Mucosa of rectum (tissue), 2 donors: ENCODE results near the gene CCR5AS.

Source experiments
- H3K27ac ChIP-seq, 2 donors: one replicate each; pipeline ENCODE4 v1.7.0; 2013; ENCODE audit warnings: inconsistent platforms in 2 of 2, low read depth in 2 of 2, low read length in 2 of 2
- H3K27me3 ChIP-seq, 2 donors: one replicate each; pipeline ENCODE4 v1.7.0; 2013; ENCODE audit warnings: low read length in 2 of 2; ENCODE audit not compliant: control insufficient read depth in 2 of 2, insufficient read depth in 2 of 2
- H3K36me3 ChIP-seq, 2 donors: one replicate each; pipeline ENCODE4 v1.7.0; 2013; ENCODE audit warnings: low read length in 2 of 2; ENCODE audit not compliant: control insufficient read depth in 2 of 2, insufficient read depth in 2 of 2
- H3K4me1 ChIP-seq, 2 donors: one replicate each; pipeline ENCODE4 v1.7.0; 2013; ENCODE audit warnings: low read length in 2 of 2, mild to moderate bottlenecking in 1 of 2; ENCODE audit not compliant: control insufficient read depth in 2 of 2, insufficient read depth in 2 of 2
- H3K4me3 ChIP-seq, 2 donors: one replicate each; pipeline ENCODE4 v1.7.0; 2013; ENCODE audit warnings: low read length in 2 of 2
- H3K9ac ChIP-seq, 2 donors: one replicate each; pipeline ENCODE4 v1.7.0; 2013; ENCODE audit warnings: low read length in 2 of 2, low read depth in 1 of 2, mild to moderate bottlenecking in 1 of 2
- H3K9me3 ChIP-seq, 2 donors: one replicate each; pipeline ENCODE4 v1.7.0; 2013; ENCODE audit warnings: low read length in 2 of 2; ENCODE audit not compliant: control insufficient read depth in 2 of 2
- donor health status: healthy.
- donor health status: Normal muscosa, but diverticular disease.

Gene CCR5AS

DNA sequence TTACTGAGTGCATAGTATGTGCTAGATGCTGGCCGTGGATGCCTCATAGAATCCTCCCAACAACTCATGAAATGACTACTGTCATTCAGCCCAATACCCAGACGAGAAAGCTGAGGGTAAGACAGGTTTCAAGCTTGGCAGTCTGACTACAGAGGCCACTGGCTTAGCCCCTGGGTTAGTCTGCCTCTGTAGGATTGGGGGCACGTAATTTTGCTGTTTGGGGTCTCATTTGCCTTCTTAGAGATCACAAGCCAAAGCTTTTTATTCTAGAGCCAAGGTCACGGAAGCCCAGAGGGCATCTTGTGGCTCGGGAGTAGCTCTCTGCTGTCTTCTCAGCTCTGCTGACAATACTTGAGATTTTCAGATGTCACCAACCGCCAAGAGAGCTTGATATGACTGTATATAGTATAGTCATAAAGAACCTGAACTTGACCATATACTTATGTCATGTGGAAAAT, 37.2 kb downstream of the CCR5AS start:
- peaks cover 0 to 6% of the 10 kb centered on the region in 2 donors for H3K4me1 ChIP-seq
- no peaks in the 10 kb centered on the region for H3K27me3 ChIP-seq
- H3K9ac ChIP-seq, result peak overlapping the region in 1 of 2 donors; percentile 20
- no peak overlapping the region for H3K4me3 ChIP-seq
- H3K9me3 ChIP-seq, result no peaks in the 10 kb centered on the region
- no peaks in the 10 kb centered on the region for H3K36me3 ChIP-seq
- H3K27ac ChIP-seq, result peak overlapping the region; percentile 7 to 43

GRCh38 chr3:46369151-46369550, 37.7 kb downstream of the CCR5AS start:
- no peak overlapping the region for H3K9ac ChIP-seq

GRCh38 chr3:46368569-46368968, 38.3 kb downstream of the CCR5AS start:
- no peak overlapping the region for H3K4me3 ChIP-seq
- H3K27ac ChIP-seq, result peak overlapping the region in 1 of 2 donors; percentile 19
- H3K27me3 ChIP-seq, result no peaks in the 10 kb centered on the region
- peaks cover 0 to 6% of the 10 kb centered on the region in 2 donors for H3K4me1 ChIP-seq
- peak overlapping the region in 1 of 2 donors; percentile 26 for H3K9ac ChIP-seq
- no peaks in the 10 kb centered on the region for H3K9me3 ChIP-seq
- H3K36me3 ChIP-seq, result no peaks in the 10 kb centered on the region

More at GRCh38 chr3:46369151-46369550, 37.7 kb downstream of the CCR5AS start:
- Histone ChIP-seq H3K27me3 (no peaks in the 10 kb centered on the region), H3K36me3 (no peaks in the 10 kb centered on the region), H3K4me1 (peaks cover 0 to 6% of the 10 kb centered on the region in 2 donors), H3K9me3 (no peaks in the 10 kb centered on the region), H3K4me3 (no peak overlapping the region), H3K27ac (peak overlapping the region in 1 of 2 donors; percentile 43)

GRCh38 chr3:46367811-46368210, 39.1 kb downstream of the CCR5AS start:
- no peaks in the 10 kb centered on the region for H3K36me3 ChIP-seq
- no peak overlapping the region for H3K4me3 ChIP-seq
- H3K4me1 ChIP-seq, result peaks cover 0 to 6% of the 10 kb centered on the region in 2 donors
- peak overlapping the region in 1 of 2 donors; percentile 8 for H3K9ac ChIP-seq
- no peaks in the 10 kb centered on the region for H3K27me3 ChIP-seq
- H3K27ac ChIP-seq, result peak overlapping the region in 1 of 2 donors; percentile 19
- H3K9me3 ChIP-seq, result no peaks in the 10 kb centered on the region

DNA sequence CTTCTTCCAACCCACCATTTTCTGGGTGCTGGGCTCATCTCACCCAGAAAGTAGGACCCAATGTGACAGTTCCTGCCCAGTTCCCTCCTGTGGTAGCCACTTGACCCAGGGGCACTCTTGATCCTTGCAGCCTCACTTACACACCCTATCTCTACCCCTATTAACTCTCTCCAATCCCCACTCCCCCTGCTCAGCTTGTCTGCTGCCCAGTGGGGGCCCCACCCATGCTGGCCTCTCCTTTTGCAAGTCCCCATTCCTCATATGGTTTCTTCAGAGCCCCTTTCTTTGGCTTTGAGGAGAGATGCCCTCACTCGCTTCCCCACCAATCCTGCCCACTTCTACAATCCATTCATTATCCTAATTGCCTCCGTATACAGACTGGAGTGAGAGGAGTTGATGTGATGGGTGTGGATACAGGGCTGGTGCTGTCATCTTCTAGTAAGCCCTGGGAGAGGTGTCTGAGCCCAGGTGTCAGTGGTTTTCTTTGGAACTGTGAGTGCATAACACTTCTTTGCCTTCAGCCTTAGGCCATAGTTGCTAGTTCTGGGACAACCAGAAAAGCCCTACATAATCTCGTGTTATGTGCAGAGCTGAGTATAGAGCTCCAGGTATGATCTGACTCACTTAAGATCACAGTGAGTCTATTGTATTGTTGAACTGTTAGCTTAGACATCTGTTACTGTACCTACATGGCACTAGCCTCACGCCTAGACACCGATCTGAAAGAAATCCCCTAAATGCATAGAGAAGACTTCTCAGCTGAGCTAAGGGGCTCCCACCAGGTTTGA, 40.9 kb downstream of the CCR5AS start:
- H3K27ac ChIP-seq, result no peak overlapping the region
- no peaks in the 10 kb centered on the region for H3K27me3 ChIP-seq

DNA sequence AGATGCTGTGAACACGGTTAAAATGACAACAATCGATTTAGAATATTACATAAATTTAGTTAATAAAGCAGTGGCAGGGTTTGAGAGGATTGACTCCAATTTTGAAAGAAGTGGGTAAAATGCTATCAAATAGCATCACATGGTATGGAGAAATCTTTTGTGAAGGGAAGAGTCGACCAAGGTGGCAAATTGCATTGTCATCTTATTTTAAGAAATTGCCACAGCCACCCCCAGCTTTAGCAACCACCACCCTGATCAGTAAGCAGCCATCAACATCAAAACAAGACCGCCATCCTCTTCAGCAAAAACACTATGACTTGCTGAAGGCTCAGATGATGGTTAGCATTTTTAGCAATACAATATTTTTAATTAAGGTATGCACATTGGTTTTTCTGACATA, 41.8 kb downstream of the CCR5AS start:
- Histone ChIP-seq H3K4me1 (peaks cover 0 to 9% of the 10 kb centered on the region in 2 donors), H3K9ac (no peak overlapping the region), H3K4me3 (no peak overlapping the region), H3K27me3 (no peaks in the 10 kb centered on the region), H3K9me3 (no peaks in the 10 kb centered on the region), H3K36me3 (no peaks in the 10 kb centered on the region), H3K27ac (no peak overlapping the region)

More for the DNA sequence above, 40.9 kb downstream of the CCR5AS start:
- peaks cover 0 to 9% of the 10 kb centered on the region in 2 donors for H3K4me1 ChIP-seq
- no peak overlapping the region for H3K4me3 ChIP-seq
- H3K36me3 ChIP-seq, result no peaks in the 10 kb centered on the region
- no peaks in the 10 kb centered on the region for H3K9me3 ChIP-seq
- no peak overlapping the region for H3K9ac ChIP-seq

DNA sequence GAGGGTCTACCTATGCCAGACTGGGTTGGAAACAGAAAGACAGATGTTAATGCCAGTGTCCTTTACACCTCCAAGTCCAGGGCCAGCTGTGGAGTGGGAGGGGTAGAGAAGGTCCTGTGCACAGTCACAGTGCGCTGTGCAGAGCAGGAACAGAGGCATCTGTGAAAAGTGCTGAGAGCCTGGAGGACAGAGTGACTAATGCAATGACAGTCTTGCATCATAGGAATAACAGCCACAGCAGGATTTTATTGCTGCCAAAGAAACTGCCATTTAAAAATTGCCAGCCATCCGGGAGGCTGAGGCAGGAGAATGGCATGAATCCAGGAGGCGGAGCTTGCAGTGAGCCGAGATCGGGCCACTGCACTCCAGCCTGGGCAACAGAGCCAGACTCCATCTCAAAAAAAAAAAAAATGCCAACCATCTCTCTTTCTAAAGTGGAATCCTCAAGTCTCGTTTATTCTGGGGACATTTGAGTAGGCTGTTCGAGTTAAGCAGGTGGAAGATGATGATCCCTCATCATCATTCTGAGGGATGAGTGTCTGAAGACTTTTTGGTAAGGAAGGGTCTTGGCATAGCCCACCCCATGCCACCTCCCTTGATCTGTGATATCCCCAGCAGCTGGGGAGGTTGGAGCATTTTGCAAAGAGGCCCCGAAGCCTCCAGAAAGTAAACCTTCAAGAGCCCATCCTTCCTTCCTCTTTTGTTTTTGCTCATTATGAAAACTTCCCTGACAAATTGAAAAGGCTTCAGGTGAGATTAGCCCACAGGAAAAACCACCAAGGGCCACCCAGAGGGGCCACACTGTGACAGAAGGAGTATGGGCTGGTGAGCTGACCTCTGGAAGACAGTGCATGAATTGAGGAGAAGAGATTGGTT, 45.2 kb downstream of the CCR5AS start:
- peak overlapping the region in 1 of 2 donors; percentile 3 for H3K27ac ChIP-seq
- no peaks in the 10 kb centered on the region for H3K36me3 ChIP-seq
- H3K4me3 ChIP-seq, result no peak overlapping the region
- H3K9me3 ChIP-seq, result no peaks in the 10 kb centered on the region
- peak overlapping the region in 1 of 2 donors; percentile 7 for H3K9ac ChIP-seq
- no peaks in the 10 kb centered on the region for H3K27me3 ChIP-seq
- H3K4me1 ChIP-seq, result peaks cover 0 to 2% of the 10 kb centered on the region in 2 donors

DNA sequence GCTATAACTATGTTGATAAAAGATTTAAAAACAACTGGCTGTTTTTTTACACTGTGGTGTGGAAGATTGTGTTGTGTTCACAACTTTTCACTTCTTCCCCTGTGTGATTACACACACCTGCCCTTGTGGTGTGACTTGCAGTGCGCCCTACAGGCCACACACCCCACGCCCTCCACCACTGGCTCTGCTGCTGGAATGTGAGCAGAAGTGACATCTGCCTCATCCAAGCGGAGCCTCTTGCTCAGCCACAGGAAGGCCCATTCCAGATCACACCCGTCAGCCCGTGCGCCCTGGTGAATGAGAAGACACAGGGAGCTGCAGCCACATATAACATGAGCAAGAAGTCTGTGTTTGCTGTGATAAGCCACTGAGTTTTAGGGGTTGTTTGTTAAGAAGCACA, 46.0 kb downstream of the CCR5AS start:
- no peaks in the 10 kb centered on the region for H3K36me3 ChIP-seq
- H3K9ac ChIP-seq, result no peak overlapping the region
- no peaks in the 10 kb centered on the region for H3K9me3 ChIP-seq
- H3K27me3 ChIP-seq, result no peaks in the 10 kb centered on the region
- peaks cover 0 to 2% of the 10 kb centered on the region in 2 donors for H3K4me1 ChIP-seq
- no peak overlapping the region for H3K4me3 ChIP-seq
- H3K27ac ChIP-seq, result no peak overlapping the region

DNA sequence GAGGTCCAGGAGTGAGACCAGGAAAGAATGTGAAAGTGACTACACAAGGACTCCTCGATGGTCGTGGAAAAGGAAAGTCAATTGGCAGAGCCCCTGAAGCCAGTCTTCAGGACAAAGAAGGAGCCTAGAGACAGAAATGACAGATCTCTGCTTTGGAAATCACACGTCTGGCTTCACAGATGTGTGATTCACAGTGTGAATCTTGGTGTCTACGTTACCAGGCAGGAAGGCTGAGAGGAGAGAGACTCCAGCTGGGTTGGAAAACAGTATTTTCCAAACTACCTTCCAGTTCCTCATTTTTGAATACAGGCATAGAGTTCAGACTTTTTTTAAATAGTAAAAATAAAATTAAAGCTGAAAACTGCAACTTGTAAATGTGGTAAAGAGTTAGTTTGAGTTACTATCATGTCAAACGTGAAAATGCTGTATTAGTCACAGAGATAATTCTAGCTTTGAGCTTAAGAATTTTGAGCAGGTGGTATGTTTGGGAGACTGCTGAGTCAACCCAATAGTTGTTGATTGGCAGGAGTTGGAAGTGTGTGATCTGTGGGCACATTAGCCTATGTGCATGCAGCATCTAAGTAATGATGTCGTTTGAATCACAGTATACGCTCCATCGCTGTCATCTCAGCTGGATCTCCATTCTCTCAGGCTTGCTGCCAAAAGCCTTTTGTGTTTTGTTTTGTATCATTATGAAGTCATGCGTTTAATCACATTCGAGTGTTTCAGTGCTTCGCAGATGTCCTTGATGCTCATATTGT, 47.0 kb downstream of the CCR5AS start:
- H3K4me3 ChIP-seq, result no peak overlapping the region
- H3K9me3 ChIP-seq, result no peaks in the 10 kb centered on the region
- H3K9ac ChIP-seq, result peak overlapping the region in 1 of 2 donors; percentile 11
- H3K4me1 ChIP-seq, result peaks cover 0 to 2% of the 10 kb centered on the region in 2 donors
- H3K27me3 ChIP-seq, result no peaks in the 10 kb centered on the region
- H3K27ac ChIP-seq, result peak overlapping the region in 1 of 2 donors; percentile 53
- H3K36me3 ChIP-seq, result no peaks in the 10 kb centered on the region
